GM12873 (cell line): Measurements from ENCODE around the gene LLGL1.

Source experiments
- TF ChIP-seq, protein P1 (sequence below): IDR thresholded peaks from 2 replicates; pipeline ENCODE4 v1.5.1; 2012; ENCODE audit warnings: low read depth, mild to moderate bottlenecking, moderate library complexity, low read length, control low read depth; ENCODE audit not compliant: insufficient read depth; ENCODE audit errors: missing control alignments

The LLGL1 gene

GRCh38 chr17:18225642-18226283 is 328 bp downstream of the LLGL1 start:
- TF ChIP-seq, protein P1, sequence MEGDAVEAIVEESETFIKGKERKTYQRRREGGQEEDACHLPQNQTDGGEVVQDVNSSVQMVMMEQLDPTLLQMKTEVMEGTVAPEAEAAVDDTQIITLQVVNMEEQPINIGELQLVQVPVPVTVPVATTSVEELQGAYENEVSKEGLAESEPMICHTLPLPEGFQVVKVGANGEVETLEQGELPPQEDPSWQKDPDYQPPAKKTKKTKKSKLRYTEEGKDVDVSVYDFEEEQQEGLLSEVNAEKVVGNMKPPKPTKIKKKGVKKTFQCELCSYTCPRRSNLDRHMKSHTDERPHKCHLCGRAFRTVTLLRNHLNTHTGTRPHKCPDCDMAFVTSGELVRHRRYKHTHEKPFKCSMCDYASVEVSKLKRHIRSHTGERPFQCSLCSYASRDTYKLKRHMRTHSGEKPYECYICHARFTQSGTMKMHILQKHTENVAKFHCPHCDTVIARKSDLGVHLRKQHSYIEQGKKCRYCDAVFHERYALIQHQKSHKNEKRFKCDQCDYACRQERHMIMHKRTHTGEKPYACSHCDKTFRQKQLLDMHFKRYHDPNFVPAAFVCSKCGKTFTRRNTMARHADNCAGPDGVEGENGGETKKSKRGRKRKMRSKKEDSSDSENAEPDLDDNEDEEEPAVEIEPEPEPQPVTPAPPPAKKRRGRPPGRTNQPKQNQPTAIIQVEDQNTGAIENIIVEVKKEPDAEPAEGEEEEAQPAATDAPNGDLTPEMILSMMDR = no peak

DNA sequence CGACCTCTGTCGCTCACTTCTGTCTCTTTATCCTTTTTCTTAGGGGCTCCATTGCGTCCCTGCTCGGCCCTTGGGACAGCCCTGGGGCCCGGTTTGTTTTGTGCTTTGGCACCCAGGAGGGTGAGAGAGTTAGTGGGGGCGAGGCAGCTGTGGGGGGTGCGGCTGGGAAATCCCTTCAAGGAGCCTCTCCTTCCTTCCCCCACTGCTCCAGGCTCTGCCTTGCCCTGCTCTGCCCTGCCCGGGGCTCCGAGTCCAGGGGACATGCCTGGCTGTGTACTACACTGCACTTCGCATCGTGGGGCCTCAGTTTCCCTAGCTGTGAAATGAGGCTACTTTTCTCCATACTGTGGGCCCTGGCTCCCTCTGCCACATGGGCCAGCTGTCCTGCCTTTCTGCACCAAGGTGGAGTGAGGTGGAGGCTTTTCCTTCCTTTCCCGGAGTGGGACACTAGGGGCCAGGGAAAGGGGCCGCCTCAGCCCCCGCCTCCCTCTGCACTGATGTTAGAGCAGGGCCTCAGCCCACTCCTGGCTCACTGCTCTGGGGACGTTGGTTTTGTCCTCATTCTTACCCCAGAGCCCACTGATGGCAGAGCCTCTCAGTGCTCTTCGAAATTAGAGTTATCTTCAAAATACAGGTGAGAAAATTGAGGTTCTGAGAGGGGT is 980 bp downstream of the LLGL1 start:
- TF ChIP-seq, protein P1 = no peak

GRCh38 chr17:18227635-18228034 is 2.2 kb downstream of the LLGL1 start:
- TF ChIP-seq, protein P1 = no peak

- TF ChIP-seq, protein P1 = no peak
Observed at GRCh38 chr17:18228176-18228682, 2.8 kb downstream of the LLGL1 start.

- TF ChIP-seq, protein P1 = no peak
Observed at GRCh38 chr17:18229254-18229653, 3.8 kb downstream of the LLGL1 start.

DNA sequence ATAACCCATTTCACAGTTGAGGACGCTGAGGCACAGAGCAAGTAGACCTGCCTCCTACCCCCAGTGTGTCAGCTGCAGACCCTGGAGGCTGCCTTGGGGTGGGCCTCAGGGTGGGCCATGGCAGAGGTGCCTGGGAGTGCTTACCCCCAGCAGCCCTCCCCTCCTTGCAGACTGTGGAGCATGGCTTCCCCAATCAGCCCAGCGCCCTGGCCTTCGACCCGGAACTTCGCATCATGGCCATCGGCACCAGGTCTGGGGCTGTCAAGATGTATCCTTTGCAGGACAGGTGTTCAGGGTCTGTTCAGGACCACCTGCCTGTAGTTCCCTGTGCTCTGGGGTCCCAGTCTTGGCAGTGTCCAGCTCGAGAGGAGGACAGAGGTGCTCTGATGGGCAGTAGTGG is 4.3 kb downstream of the LLGL1 start:
- TF ChIP-seq, protein P1 = no peak

- TF ChIP-seq, protein P1 = no peak
Observed at GRCh38 chr17:18230288-18231141, 5.1 kb downstream of the LLGL1 start.
